ENCODE data around the gene INTS7.
"Not testable (repeated sequence)": the region's sequence is repeated elsewhere in the genome, so short reads cannot be mapped to it uniquely, and the experiment has no call there.

INTS7 gene

DNA sequence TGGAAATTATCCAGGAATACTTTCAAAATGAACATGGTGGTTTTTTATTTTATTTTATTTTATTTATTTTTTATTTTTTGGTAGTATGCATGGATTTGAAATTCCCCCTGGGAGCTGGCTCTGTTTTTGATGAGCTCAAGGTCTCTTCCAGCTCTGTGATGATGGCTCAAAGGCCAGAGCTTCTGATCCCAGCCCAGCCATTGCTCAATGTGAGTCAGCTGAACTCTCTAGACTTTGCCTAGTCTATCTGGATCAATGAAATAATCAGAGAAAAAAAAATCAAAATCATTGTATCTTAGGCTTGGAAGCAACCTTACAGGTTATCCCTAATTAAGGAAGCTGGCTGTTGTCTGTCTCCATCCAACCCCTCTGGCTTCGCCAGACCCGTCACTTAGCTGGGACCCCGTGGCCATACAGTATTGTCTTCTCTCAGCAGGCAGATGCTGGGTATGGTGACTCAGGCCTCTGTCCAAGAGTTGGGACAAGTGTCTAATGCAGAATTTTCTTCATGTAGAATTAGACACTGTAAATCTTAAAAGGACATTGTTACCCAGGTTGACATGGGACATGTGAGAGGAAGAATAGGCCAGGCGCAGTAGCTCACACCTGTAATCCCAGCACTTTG lies 114.6 kb downstream of the INTS7 start:
- no peak overlapping the region for H3K9ac ChIP-seq (ENCODE audit: low read depth, low read length, poor library complexity, severe bottlenecking)

DNA sequence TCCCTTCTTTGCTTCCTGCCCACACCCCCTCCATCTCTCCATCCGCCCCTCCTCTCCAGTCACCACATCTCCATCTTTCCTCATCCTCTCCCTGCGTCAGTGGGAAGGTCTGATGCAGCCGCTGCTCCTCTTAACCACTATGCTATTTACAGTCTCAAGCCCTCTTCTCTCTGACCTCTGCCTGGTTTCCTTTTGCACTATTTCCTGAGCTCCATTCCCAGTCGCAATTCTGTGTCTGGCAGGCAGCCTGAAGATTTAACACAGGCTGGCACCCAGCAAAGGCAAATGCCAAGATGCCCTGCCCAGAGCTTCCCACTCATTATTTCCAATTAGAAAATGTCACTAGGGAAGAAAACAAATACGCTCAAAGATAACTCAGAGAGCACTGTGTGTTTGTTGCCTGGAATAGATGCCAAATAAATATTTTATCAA lies 115.2 kb downstream of the INTS7 start:
- no peaks in the 10 kb centered on the region for H3K36me3 ChIP-seq (ENCODE audit: insufficient read depth, low read length)
- TF ChIP-seq EZH2phosphoT487 (IDR thresholded peaks at IDR 0.05; ENCODE audit: borderline replicate concordance) = no peak
- TF ChIP-seq CTCF (conservative IDR thresholded peaks at IDR 0.05; ENCODE audit: low read length) = no peak
- H3K27me3 ChIP-seq (ENCODE audit: insufficient read depth, low read length, poor library complexity, severe bottlenecking) = peaks cover 4% of the 10 kb centered on the region
- no peaks in the 10 kb centered on the region for H4K20me1 ChIP-seq (ENCODE audit: insufficient read depth, low read length, poor library complexity, severe bottlenecking)
- H3K4me3 ChIP-seq (ENCODE audit: low read length, poor library complexity, severe bottlenecking) = no peak overlapping the region
- H3K9me3 ChIP-seq (ENCODE audit: insufficient read depth, low read depth, low read length) = no peaks in the 10 kb centered on the region
- H3K9ac ChIP-seq (ENCODE audit: low read depth, low read length, poor library complexity, severe bottlenecking) = no peak overlapping the region
- H3K9me2 ChIP-seq (replicated peaks; ENCODE audit: low read depth, low read length) = no peaks in the 10 kb centered on the region
- no peaks in the 10 kb centered on the region for H3F3A ChIP-seq (ENCODE audit: low read depth)
- H3K79me2 ChIP-seq (ENCODE audit: insufficient read depth, low read length) = no peaks in the 10 kb centered on the region
- H3K4me1 ChIP-seq (ENCODE audit: insufficient read depth, low read length, poor library complexity, severe bottlenecking) = no peaks in the 10 kb centered on the region
- no peak overlapping the region for H3K4me2 ChIP-seq (ENCODE audit: low read depth, low read length, poor library complexity, severe bottlenecking)
- no peak overlapping the region for H2AFZ ChIP-seq (ENCODE audit: low read length)

More for the DNA sequence above, 114.6 kb downstream of the INTS7 start:
- Histone ChIP-seq H4K20me1 (ENCODE audit: insufficient read depth, low read length, poor library complexity, severe bottlenecking) (no peaks in the 10 kb centered on the region), H3K9me3 (ENCODE audit: insufficient read depth, low read depth, low read length) (no peaks in the 10 kb centered on the region), H3K36me3 (ENCODE audit: insufficient read depth, low read length) (no peaks in the 10 kb centered on the region), H2AFZ (ENCODE audit: low read length) (no peak overlapping the region), H3K4me1 (ENCODE audit: insufficient read depth, low read length, poor library complexity, severe bottlenecking) (no peaks in the 10 kb centered on the region), H3K79me2 (ENCODE audit: insufficient read depth, low read length) (no peaks in the 10 kb centered on the region), H3F3A (ENCODE audit: low read depth) (no peaks in the 10 kb centered on the region), H3K9me2 (replicated peaks; ENCODE audit: low read depth, low read length) (no peaks in the 10 kb centered on the region), H3K4me2 (ENCODE audit: low read depth, low read length, poor library complexity, severe bottlenecking) (no peak overlapping the region), H3K4me3 (ENCODE audit: low read length, poor library complexity, severe bottlenecking) (no peak overlapping the region), H3K27me3 (ENCODE audit: insufficient read depth, low read length, poor library complexity, severe bottlenecking) (no peaks in the 10 kb centered on the region)
- no peak for TF ChIP-seq EZH2phosphoT487 (IDR thresholded peaks at IDR 0.05; ENCODE audit: borderline replicate concordance)
- no peak for TF ChIP-seq CTCF (conservative IDR thresholded peaks at IDR 0.05; ENCODE audit: low read length)

GRCh38 chr1:211918843-211919414 lies 116.4 kb downstream of the INTS7 start:
- TF ChIP-seq EZH2phosphoT487 (IDR thresholded peaks at IDR 0.05; ENCODE audit: borderline replicate concordance) (no peak), CTCF (conservative IDR thresholded peaks at IDR 0.05; ENCODE audit: low read length) (no peak)
- Histone ChIP-seq H4K20me1 (ENCODE audit: insufficient read depth, low read length, poor library complexity, severe bottlenecking) (no peaks in the 10 kb centered on the region), H3F3A (ENCODE audit: low read depth) (no peaks in the 10 kb centered on the region), H3K79me2 (ENCODE audit: insufficient read depth, low read length) (no peaks in the 10 kb centered on the region), H3K4me2 (ENCODE audit: low read depth, low read length, poor library complexity, severe bottlenecking) (no peak overlapping the region), H2AFZ (ENCODE audit: low read length) (no peak overlapping the region), H3K27me3 (ENCODE audit: insufficient read depth, low read length, poor library complexity, severe bottlenecking) (peaks cover 4% of the 10 kb centered on the region), H3K9me3 (ENCODE audit: insufficient read depth, low read depth, low read length) (no peaks in the 10 kb centered on the region), H3K4me3 (ENCODE audit: low read length, poor library complexity, severe bottlenecking) (no peak overlapping the region), H3K4me1 (ENCODE audit: insufficient read depth, low read length, poor library complexity, severe bottlenecking) (no peaks in the 10 kb centered on the region), H3K9ac (ENCODE audit: low read depth, low read length, poor library complexity, severe bottlenecking) (no peak overlapping the region), H3K9me2 (replicated peaks; ENCODE audit: low read depth, low read length) (no peaks in the 10 kb centered on the region), H3K36me3 (ENCODE audit: insufficient read depth, low read length) (no peaks in the 10 kb centered on the region)

DNA sequence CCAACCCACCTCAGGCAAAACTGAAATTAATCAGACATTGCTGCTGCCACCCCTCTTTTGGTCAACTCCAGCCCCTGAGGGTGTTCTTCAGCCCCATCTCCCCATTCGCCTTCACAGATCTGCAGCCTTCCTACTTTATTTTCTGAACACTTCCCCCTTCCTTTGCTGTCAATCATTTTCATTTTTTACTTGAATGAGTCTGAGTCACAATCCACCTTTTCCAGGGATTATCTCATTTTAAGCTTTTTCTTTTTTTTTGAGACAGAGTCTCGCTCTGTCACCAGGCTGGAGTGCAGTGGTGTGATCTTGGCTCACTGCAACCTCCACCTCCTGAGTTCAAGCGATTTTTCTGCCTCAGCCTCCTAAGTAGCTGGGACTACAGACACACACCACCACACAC lies 118.9 kb downstream of the INTS7 start:
- not testable (repeated sequence) for H3K27me3 ChIP-seq (ENCODE audit: insufficient read depth, low read length, poor library complexity, severe bottlenecking); H4K20me1 ChIP-seq (ENCODE audit: insufficient read depth, low read length, poor library complexity, severe bottlenecking); H3K9me3 ChIP-seq (ENCODE audit: insufficient read depth, low read depth, low read length); H3K36me3 ChIP-seq (ENCODE audit: insufficient read depth, low read length); H3K4me3 ChIP-seq (ENCODE audit: low read length, poor library complexity, severe bottlenecking); H2AFZ ChIP-seq (ENCODE audit: low read length); H3K4me1 ChIP-seq (ENCODE audit: insufficient read depth, low read length, poor library complexity, severe bottlenecking); H3F3A ChIP-seq (ENCODE audit: low read depth); H3K9me2 ChIP-seq (replicated peaks; ENCODE audit: low read depth, low read length); H3K79me2 ChIP-seq (ENCODE audit: insufficient read depth, low read length); H3K9ac ChIP-seq (ENCODE audit: low read depth, low read length, poor library complexity, severe bottlenecking); H3K4me2 ChIP-seq (ENCODE audit: low read depth, low read length, poor library complexity, severe bottlenecking)
